Stimulated activated CD4-positive, alpha-beta T cell treated with anti-CD3 and anti-CD28 coated beads, Interleukin-12 subunit alpha, Interleukin-12 subunit beta, amount 100 ng/mL, for 24 hours (primary cell): ENCODE data around the gene INPP5A.
"Not testable (repeated sequence)": the region's sequence is repeated elsewhere in the genome, so short reads cannot be mapped to it uniquely, and the experiment has no call there.

Experiments used
- DNase-seq, 2 experiments: peaks; one replicate each; pipeline ENCODE4 v3.0.0-alpha.2; 2020; ENCODE audit warnings: low read depth in 2 of 2

The INPP5A gene

DNA sequence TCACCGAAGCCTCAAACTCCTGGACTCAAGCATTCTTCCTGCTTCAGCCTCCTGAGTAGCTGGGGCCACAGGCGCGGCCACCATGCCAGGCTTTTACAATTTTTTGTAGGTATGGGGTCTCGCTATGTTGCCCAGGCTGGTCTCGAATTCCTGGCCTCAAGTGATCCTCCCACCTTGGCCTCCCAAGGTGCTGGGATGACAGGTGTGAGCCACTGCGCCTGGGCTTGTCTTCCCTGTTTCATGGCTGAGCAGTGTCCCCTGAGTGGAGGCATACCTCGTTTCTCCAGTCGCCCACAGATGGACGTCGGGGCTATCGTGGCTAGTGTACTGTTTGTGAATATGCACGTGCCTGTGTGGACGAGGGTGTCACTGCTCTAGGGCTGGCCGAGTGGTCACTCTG is 11.3 kb downstream of the INPP5A start:
- DNase-seq: no peak

DNA sequence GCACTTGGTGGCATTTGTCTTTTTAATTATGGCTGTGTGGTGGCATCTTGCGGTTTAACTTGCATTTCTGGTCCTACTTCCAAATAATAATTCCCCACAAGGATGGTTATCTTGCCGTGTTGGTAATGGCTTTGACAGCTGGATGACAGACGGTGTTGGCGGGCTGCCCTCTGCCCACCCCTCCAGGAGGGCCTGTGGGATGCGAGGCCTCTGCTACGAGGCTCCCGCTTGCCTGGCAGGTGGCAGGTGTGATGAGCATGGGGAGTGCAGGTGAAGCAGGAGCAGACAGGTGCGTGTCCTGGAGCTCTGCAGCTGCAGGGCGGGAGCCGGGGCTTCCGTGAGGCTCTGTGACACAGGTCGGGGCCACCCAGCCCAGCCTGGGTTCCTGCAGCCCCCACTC is 11.8 kb downstream of the INPP5A start:
- DNase-seq: no peak

DNA sequence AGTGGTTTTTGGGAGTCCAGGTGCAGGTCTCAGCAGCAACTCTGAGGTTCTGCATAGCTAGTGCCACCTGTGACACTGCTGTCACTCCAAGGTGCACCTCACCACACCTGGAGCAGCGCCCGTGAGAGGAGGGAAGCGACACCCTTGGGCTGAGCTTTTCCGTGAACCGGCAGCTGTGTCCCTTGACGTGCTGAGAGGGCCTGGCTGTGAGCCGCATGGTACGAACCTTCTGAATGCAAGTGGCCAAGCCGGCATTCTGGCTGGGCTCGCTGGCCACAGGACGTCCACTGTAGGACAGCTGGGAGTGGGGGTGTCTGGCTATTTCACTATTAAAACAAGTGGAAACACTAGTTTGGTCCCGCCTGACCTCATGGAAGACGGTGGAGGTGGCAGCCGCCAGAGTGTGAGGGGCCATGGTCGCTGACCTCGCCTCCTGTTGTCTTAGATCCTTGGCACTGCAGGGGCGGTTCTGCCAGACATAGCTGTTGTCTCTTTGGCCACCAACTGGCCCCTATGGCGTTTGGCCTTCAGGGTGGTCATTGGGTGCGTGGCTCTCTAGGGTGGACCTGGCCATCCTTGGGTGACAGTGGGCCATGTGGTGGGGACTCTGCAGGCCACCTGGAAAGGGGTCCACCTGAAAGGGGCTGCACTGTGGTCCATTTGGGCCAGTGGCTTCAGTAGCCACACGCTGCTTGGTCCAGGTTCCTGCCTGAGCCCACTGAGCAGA is 12.9 kb downstream of the INPP5A start:
- DNase-seq: no peak

DNA sequence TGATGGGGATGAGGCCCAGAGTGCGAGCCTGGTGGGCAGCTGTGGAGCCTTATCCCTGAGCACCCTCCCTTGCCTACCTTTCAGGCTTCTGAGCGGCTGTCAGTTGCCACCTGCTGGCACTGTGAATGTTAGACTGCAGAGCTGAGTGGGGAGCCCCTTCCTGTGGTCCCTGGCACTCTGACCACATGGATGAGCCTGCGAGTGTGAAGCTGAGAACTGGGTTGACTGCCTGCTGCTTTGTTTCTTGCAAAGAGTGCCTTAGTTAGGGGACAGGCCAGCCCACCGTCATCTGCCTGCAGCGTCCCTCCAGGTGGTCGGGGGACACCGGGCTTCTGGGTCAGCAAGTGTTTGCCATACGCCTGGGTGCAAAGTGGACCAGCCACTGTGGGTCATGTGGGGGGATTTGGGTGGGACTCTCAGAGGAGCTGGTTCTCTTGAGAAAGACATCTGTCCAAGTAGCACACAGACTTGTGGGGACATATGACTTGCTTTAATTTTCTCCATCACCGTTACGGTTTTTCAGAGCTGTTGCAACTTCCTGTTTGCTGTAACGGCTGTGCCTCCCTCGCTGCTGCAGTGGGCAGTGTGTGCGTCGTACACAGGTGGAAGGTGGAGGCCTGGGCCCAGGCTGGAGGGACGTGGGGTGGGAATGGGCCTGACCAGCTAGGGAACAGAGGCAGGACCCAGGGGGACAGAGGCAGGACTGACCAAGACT is 13.7 kb downstream of the INPP5A start:
- no peak for DNase-seq

- DNase-seq: no peak
Observed at GRCh38 chr10:132551808-132552130, 14.2 kb downstream of the INPP5A start.

- not testable (repeated sequence) for DNase-seq
Observed at GRCh38 chr10:132552635-132553034, 15.0 kb downstream of the INPP5A start.

DNA sequence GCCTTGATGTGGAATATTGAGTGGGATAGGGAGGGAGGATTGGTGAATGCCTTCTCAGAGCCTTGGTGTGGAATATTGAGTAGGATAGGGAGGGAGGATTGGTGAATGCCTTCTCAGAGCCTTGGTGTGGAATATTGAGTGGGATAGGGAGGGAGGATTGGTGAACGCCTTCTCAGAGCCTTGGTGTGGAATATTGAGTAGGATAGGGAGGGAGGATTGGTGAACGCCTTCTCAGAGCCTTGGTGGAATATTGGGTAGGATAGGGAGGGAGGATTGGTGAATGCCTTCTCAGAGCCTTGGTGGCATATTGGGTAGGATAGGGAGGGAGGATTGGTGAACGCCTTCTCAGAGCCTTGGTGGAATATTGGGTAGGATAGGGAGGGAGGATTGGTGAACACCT is 16.0 kb downstream of the INPP5A start:
- DNase-seq: not testable (repeated sequence)

DNA sequence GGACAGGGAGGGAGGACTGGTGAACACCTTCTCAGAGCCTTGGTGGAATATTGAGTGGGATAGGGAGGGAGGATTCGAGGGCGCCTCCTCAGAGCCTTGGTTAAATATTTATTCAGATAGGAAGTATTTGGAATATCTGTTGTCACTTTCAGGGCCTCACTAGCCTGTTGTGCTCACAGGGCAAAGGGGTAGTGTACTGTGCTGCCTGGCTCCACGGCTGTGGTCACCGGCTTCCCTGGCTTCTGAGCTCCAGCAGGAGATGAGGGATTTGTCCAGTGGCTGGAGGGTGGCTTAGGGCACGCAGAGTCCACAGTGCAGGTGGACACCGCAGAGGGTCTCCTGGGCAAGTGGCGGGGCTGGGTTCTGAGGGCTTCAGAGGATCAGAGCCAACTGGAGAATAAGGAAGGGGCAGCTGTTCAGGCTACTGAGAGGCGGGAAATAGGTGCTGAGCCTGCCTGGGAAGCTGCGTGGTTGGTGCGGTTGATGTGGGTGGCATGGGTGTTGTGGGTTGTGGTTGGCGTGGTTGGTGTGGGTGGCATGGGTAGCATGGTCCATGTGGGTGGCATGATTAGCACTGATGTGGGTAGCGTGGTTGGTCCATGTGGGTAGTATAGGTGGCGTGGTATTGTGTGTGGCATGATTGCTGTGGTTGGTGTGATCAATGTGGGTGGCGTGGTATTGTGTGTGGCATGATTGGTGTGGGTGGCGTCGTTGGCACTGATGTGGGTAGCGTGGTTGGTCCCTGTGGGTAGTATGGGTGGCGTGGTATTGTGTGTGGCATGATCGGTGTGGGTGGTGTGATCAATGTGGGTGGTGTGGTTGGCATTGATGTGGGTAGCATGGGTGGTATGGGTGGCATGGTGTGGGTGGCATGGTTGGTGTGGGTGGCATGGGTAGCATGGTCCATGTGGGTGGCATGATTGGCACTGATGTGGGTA is 16.7 kb downstream of the INPP5A start:
- no peak for DNase-seq

DNA sequence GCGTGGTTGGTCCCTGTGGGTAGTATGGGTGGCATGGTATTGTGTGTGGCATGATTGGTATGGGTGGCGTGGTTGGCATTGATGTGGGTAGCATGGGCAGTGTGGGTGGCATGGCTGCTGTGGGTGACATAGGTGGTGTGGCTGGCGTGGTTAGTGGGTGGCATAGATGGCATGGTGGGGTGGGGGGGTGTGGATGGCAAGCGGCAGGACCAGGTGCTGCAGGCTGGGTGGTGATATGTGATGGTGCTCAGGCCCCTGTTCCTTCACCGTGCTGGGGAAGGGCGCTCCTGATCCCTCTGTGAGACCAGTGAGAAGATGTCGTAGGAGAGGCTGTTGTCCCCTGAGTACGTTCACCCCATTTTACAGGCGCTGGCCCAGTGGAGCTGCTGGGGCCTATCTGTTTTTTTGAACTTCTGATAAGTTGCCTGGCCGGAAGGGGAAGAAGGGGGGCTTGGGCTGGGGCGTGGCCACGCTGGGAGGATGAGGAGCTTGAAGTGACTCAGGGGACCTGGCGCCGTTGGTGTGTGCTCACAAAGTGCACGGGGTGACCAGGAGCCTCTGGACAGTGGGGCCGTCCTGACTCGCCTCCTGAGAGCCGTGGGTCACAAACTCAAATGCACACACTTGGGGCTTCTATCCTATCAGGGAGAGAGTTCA is 17.5 kb downstream of the INPP5A start:
- DNase-seq: no peak

- no peak for DNase-seq
Observed at GRCh38 chr10:132555648-132556575, 18.3 kb downstream of the INPP5A start.

- DNase-seq: no peak
Observed at GRCh38 chr10:132556994-132557441, 19.4 kb downstream of the INPP5A start.

DNA sequence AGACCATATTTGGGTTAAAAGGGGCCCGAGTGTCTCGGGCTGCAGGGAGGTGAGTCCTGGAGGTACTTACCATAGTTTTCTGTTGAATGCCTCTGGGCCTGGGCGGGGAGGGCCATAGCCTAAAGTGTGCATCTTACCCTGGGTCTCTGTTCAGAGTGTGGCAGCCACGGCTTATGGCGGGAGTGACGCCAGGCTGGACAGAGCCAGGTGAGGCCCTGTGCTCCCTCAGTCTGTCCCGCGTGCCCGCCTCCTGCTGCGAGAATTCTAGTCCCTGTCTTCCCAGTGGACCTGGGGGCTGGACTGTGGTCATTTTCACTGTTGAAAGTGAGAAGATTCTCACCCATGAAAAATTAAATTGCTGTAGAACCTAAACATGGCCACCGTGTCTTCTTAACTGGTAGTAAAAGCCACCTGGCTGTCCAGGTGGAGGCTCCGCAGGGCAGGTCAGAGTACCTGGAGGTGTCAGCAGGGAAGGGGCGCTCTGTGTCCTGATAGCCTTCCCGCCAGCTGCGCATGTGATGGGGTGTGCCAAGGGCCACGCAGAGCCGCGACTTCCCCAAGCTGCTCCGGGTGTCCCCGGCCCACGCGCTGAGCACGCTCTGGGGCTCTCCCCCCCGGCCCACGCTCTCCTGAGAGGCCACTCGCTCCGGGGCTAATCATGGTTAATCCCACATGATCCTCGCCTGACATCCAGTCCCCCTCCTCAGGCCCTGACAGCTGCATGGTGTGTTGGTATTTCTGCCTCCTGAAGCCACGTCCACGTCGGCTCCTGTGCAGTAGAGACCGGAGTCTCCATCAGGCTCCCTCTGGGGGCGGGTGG is 20.3 kb downstream of the INPP5A start:
- DNase-seq: no peak

- DNase-seq: no peak
Observed at GRCh38 chr10:132558516-132559413, 21.2 kb downstream of the INPP5A start.

GRCh38 chr10:132559538-132559937 is 22.0 kb downstream of the INPP5A start:
- DNase-seq: no peak

GRCh38 chr10:132560241-132560731 is 22.7 kb downstream of the INPP5A start:
- DNase-seq: no peak

- no peak for DNase-seq
Observed at GRCh38 chr10:132562177-132562915, 24.8 kb downstream of the INPP5A start.

GRCh38 chr10:132562916-132563456 is 25.4 kb downstream of the INPP5A start:
- DNase-seq: no peak
